HG03066 (cell line): ENCODE measurements around the gene IL17RD.

Experiments used
- ATAC-seq: cut with Tn5 transposase; IDR thresholded peaks from one replicate; pipeline ENCODE4 v1.9.1; 2021; ENCODE audit warnings: low read depth; ENCODE audit not compliant: unreplicated experiment

Gene IL17RD

DNA sequence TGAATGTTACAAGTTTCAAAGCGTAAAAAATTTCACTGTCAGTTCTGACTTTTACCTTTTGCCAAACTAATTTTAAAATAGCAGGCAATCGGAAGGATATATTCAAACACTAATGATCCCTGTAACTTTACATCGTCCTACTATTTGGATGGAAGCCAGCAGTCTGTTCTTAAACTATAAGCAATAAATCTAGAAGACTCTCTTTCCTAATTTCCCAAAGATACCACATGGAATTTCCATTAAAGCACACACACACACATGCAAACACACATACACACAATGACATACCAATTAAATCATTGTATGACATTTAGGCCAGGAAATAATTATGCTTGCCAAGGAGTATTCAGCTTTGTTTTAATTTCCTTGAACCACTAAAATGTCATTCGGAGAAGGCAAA, 32.0 kb downstream of the IL17RD start:
- ATAC-seq = no peak

DNA sequence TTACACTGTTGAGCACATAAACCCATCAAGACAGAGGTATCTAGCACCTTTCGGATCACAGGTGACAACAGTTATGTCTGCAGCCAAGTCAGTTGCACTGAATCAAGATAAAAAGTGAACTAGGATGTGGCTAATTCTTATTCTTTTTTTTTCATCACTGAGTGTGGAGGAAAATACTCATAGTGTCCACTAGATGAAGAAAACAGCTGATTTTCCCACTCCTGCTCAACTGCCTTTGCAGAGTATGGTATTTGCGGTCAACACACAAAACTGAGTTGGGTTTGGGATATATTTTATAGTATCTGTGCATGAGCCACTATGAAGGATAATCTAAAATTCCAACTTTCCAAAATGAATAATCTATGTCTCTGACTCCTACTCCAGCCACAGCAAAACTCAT, 32.5 kb downstream of the IL17RD start:
- no peak for ATAC-seq

DNA sequence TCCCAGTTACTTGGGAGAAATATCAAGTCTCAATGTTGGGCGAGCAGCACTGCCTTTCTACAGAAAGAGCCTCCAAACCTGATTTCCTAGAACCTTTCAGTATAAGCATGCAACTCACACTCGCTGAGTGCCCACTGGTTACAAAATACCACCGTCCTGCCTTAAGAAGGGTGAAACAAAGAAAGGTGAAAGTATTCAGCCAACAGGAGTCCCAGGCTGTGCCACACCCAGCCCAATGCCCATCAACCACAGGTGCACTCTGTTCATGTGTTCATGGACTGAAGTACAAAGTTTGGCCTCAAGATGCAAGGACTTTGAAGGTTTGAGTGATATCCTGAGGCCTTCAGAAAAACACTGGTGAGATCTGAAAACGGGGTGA, 34.0 kb downstream of the IL17RD start:
- no peak for ATAC-seq

DNA sequence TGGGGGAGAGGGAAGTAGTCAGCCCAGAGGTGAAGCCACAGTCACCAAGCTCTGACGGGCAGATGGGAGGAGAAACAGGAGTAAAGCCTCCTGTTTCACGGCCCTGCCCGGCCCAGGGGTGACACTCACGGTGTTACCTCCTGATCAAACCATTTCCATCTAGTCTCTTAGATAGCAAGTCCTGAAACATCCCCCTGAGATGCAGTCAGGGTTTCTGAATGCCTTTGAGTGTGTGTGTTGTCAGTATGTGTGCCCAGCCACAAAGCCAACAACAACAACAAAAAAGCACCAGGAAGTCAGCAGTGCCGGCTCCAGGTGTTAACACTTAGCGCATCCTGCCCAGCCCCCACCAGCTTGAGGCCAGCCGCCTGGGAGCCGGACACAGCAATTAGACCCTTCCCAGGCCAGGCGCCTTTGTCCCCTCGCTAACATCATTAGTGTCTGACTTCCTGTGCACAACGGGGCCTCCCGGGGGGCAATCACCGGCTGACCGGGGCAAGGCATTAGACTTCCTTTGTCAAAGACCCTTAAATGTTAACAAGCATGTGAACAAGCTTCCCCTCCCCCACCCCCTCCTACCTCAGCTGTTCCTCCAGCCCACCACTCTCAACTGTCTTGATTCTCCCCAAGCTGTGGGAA, 34.5 kb downstream of the IL17RD start:
- ATAC-seq = no peak

DNA sequence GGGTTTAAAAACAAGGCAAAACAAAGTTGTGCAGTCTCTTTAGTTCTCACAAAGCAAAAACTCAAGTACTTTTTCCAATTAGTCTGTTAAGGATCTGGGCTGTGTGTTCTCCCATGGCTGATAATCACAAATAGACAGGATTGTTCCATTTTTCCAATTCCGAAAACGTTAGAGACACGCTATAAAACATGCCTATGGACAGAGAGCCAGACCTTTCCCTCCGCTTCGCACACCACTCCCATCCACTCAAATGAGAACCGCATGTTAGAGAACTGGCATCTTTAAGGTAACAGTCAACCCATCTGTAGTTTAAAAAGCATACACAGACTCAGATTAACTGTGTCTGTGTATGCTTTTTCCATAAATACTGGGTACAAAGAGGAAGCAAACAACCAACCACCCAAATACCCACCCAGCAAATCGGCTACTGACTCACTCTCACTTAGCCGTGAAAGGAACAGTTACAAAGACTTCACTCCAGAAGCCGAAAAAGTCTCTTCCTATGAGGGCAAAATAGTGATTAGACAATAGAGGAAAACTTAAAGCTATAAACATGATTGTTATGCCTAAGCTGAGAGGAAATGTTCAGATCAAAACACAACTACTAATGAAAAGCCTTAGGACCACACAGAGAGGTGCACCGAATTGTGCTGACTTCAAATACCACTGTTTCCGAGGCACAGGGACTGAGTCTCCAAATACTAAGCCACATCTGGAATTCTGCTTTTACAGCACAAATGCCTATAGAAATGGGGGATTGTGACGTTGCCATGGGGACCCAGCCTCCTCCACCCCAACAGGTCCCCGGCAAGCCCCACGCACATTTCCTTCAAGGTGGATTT, 36.1 kb downstream of the IL17RD start:
- ATAC-seq = no peak

DNA sequence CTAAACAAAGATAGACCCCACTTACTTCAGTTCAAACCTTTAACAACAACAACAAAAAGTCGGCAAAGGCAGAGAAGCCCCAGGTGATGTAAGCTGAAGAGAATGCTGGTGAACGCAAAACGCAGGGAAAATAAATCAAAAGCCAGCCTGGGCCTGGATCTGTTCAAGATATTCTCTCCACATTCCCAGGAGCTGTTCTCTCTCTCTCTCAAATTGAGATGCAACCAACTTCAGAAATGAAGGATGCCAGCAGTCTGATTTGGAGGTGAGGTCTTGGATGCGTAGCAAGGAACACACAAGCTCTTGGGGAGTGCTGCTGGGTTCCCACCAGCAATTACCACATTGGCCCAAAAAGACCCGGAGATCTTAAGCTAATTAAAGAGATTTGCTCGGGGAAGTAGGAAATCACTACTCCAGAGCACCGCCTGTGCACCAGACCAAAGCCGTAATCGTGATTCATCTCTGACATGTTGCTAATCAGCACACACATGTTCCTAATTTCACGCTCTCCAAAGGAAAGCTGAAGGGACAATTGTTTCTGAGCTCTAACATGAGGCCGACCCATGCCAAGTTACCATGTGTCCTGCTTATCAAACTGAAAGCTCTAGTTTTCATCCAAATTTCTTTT, 37.1 kb downstream of the IL17RD start:
- no peak for ATAC-seq

DNA sequence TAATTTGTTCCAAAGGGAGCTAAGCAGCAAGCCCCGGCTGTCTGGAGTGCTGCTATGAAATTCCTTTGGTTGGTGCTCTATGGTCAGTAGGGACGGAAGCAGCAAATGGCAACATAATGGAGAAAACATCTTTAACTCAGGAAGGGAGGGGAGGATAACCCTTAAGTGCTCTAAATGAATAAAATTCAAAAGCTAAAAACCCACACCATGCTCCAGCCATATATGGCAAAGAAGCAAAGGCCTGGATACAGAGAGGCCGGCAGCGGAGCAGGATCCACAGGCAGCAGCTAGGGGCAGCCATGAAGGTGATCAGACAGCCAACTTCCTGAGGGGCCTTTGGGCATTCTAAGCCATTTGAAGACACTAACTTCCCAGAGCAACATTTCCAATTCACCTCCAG, 38.9 kb downstream of the IL17RD start:
- ATAC-seq = no peak

DNA sequence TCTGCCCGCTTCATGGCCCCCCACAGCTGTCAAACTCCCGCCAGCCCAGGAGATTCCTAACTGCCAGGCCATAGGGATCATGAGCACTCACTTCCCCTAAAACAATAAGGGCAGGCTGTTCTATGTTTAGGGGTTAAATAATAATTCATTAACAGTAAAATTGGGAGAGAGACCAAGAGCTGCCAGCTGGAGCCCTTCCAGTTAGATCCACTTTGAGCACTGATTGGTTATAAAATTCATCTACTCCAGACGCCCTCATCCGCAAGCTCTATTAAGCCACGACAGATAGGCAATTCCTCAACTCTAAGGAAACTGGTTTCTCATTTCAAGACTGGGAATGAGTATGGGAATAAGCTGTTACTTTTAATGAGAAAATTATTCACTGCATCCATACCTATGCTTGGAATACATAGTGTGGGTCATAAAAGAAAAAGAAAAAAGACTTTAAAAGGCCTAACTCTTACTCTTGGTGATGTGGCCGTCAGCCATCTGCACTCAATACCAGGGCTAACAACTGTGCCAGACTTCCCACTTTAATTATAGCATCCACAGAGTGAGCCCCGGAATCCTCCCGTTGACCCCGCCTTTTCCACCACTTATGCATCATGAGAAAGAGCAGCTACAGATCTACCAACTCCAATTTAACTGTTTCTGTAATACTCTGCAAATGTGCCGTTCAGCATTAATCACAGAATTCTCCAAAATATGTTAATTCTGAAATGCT, 44.5 kb downstream of the IL17RD start:
- no peak for ATAC-seq

DNA sequence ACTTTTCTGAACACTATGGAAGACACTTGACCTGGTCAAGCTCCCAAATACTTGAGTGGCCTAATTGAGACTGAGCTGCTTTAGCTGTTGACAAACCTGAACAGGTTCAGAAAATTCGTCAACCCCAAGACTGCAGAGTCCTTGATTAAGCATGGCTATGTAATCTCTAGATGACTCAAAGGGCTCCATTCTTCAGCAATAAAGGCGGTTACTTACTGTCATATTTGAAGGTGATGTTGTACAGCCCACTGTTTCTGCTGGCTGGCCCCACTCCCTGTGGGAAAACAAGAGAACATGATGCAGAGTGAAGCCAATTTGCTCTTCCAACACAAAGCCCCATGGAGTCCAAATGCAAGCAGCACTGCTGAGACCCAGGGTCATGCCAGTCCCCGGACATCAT, 45.1 kb downstream of the IL17RD start:
- ATAC-seq = no peak

DNA sequence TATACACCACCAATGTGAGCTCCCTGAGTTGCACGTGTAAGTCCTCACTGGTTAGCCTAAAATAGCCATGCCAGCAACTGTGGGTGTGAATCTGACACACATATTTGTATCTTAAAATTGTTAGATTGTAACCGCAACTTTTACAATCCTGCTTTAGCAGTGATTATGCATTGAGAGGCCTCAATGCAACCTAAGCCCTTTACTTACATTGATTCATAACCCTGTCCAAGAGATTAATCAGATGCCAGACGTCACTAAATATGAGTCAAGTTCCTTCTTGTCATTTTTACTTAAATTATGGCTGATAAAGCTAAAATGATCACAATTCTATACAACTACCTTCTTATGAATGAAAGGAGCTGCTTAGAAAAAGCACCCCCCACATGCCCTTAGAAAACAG, 46.9 kb downstream of the IL17RD start:
- no peak for ATAC-seq

DNA sequence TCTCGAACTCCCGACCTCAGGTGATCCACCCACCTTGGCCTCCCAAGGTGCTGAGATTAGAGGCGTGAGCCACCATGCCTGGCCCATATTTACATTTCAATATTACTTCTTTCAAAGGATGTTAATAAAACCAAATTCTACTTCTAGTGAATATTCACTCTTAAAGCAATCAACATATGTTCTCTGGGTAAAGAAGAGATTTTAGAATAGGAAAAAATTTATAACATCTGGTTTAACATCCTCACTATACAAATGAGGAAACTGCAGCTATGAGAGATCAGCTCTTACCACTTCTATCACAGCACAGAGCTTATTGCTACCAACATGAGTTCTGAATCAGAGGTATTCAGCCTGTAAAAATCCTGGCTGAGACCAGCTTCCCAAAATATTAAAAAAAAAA, 48.7 kb downstream of the IL17RD start:
- no peak for ATAC-seq

DNA sequence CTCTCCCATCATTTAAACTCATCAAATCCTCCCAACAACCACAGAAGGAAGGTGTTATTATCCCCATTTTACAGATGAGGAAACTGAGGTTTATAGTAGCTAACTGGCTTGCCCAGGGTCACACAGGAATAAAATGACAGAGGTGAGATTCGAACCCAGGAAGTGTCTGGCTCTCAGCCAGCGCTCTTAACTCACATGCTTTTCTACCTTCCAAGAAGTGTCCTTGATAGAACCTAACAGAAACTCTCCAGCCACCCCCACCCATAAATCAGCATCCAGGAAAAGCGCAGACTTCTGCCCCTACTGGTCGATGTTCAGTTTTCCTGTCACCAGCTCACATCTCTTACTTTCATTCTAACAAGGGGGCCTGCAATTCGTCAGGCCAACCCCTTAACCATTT, 52.9 kb downstream of the IL17RD start:
- ATAC-seq = no peak

DNA sequence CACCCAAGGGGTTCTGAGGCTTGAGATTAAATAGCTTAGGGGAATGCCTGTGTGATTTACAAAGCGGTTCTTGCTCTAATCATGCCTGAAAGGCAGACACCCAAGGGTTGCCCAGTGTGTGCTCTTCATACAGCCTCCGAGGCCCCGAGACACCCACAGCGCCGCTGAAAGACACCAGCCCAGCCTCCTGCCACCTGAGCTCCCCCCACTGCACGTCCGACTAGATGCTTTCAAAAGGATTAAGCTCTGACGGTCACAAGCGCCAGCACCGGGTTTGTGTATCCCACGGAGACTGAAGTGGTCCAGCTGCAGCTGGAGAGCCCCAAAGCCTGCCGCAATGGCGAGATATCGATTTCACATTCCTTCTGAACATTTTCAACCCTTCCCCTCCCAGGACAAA, 54.4 kb downstream of the IL17RD start:
- ATAC-seq = no peak

DNA sequence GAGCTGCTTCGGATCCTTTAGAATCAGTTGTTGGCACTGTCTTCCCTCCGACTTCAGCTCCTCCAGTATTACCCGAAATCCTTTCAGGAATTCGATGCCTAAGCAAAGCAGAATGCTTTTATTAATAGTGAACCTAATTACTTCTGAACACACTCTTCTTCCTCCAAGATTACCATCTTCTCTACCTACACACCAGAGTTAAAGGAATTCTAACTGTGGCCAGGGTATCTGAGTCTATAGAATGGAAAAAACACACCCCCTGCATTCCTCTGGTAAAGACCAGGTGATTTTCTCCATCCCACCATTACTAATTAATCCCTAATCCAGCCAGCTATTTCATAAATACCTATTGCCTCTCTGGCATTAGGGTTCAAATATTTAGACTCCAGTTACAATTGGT, 54.9 kb downstream of the IL17RD start:
- ATAC-seq = no peak

DNA sequence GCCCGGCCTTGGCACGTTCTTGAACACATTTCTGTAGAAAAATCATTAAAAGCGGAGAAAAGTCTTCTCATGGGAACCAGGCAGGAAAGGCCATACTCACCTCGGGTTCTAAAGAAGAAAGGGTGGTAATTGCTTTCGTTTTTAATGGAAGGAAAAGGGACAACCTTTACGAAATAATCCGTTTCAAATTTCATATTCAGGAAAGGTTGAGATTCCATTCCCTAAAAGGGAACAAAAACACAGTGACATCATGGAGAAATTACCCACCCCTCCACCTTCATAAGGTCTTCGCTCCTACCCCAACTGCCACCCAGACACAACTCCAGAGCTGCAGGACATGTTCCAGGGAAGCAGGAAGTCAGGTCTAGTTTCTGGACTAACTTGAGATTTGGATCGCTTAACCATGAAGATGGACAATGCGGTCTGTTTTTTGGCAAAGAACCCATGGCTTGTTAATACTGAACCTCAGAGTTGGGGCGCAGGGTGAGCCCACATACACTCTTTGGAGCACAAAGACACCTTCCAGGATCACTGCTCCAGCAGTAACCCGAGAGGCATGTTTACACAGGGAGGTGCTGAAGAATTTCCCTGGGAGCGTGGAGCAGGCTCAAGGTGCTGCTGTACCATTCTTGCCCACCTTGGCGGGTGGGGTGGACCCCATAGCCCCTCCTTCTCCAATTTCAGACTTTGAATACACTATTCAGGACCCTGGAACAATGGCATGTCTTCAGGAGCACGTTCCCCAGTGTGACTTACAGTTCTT, 55.5 kb downstream of the IL17RD start:
- ATAC-seq = no peak

DNA sequence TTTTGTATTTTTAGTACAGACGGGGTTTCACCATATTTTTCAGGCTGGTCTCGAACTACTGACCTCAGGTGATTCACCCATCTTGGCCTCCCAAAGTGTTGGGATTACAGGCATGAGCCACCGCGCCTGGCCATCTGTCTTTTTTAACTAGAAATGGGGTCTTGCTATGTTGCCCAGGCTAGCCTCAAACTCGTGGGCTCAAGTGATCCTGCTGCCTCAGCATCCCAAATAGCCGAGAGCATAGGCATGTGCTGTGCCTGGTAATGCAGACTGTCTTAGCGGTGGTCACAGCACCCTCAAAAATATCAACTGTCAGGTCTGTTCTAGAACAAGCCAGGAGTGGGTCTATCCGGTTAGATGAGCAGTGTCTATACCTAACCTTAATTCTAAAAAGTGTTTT, 56.5 kb downstream of the IL17RD start:
- ATAC-seq = no peak

DNA sequence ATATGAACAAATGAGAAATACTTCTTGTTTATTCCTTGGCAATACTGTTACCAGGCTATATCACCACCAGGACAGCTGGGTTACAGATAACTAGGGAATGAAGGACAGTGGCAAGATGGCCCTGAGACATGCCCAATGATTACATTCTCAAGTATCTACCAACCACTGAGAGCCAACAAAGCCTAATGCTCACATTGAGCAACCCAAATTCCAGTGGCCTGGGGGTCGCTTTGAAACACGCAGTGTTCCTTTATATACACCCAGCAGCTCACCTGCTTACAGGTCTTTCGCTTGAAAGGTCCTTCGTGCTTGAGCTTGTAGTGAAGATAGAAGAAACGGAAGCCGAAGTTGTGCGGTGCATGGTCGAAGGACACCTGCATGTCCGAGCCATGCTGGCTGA, 59.6 kb downstream of the IL17RD start:
- no peak for ATAC-seq

DNA sequence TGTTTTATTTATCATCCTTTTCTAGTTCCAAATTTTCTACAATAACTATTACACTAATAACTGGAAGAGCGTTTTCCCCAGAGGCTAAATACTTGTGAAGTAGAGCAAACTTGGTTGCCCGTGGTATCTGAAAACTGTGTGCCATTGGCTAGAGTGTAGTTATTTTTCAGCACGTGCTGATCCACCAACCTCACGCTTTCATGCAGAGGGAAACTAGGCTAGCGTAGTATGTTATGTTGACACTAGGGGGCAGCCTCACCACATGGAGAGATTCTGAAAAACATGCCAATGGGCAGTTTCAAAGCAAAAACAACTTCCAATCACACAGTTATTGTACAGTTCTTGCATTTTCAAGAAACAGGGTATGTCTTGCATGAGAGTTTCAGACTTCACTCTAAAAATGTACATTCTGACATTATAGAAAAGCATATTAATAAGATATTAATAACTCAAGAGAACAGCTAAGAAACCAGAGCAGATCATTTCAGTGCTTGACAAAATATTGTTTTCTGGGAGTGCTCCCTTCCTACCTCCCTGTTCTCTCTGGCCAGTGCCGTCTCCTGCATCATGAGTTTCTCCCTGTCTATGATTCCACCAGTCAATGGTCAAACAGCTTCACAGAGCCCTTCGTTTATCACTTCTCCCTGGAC, 65.0 kb downstream of the IL17RD start:
- ATAC-seq = no peak

DNA sequence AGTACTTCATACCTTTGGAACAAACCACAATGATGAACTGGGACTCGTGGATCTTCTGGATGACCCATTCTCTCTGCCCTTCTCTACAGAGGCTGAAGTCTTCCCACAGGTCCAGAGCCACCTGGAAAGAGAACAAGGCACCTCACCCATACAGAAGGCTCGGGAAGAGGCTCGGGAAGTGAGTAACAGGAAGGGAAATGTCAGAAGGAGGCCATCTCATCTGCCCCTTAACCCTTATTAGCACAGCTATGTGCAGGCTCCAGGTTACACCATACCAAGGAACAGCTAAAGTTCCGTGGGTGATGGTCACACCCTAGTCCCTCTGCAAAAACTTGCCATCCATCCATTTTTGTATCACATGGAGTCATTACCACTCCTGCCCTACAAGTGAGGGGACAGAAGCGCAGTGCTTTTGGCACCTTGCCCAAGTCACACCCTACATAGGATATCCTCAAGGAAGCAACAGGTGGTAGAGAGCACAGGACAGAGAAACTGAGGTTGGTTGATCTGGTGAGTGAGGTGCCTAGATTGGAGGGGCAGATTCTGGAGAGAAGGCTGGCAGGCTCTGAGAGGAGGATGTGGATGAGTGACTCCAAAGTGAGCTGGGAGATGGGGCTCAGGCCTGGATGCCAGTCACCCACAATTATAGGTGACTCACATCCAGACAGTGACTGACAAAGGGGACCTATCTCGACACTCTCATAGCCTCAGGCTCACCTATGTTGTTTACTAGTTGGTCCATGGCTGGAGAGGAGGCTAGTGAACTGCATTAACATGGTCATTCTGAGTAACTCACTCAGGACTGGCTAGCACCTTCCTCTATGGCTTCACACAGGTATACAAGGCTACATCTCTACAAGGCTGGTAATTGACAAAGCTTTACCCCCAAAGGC, 66.5 kb downstream of the IL17RD start:
- ATAC-seq = no peak
